ENCODE measurements around the gene TMC1.
"Not testable (repeated sequence)": the region's sequence is repeated elsewhere in the genome, so short reads cannot be mapped to it uniquely, and the experiment has no call there.

TMC1 gene

GRCh38 chr9:72775570-72775969 lies 254.2 kb downstream of the TMC1 start:
- DNase-seq: no peak

DNA sequence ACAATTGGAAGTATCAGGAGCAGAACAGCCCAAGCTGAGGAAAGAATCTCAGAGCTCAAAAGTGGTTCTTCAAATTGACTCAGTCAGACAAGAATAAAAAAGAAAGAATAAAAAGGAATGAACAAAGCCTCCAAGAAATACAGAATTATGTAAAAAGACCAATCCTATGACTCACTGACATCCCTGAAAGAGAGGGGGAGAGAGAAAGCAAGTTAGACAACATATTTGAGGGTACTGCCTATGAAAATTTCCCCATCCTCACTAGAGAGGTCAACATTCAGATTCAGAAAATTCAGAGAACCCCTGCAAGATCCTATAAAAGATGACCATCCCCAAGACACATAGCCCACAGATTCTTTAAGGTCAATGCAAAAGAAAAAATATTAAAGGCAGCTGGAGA lies 258.2 kb downstream of the TMC1 start:
- no peak for DNase-seq

DNA sequence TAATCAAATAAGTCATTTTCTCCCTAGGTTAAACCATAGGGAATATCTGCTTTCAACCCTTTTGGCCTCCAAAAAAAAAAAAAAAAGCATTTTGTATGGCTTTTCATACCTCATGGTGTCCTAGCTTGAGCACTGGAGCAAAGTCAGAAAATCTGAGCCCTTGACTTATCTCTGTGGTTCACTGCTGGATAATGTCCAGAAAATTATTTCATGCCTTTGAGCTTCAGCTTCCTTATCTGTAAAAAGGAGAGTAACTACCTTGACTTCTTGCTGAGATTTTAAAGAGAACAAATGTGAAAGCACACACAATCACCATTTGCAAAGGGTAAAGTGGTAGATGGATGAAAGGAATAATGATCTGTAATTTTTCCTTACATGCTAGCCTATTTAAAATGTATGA lies 265.5 kb downstream of the TMC1 start:
- DNase-seq: no peak

DNA sequence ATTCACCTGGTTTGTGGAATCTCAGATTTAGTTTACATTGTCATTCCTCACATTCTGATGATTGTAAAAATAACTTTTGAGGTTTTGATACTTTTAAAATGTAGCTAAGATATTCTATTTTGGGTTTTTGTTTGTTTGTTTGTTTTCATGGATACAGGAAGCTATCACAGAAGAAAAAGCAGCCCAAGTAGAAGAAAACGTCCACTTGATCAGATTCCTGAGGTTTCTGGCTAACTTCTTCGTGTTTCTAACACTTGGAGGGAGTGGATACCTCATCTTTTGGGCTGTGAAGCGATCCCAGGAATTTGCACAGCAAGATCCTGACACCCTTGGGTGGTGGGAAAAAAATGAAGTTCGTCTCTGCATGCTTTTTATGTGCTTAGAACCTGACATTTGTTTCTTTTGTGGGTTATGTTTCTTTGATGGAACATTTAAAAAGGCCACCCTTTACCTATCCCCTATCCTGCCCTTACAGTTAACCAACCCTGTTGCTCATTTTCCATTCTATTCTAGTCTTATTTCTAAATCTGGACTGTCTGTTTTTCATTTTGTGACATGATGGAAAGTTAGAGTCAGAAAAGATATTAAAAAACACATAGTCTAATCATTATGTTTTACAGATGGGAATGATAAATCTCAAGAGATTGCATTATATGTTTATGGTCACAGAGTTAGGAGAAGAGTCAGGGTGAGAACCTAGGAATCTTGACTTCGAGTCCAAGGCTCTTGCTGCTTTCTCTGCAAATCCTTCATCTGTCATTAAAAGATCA lies 267.7 kb downstream of the TMC1 start:
- no peak for DNase-seq

DNA sequence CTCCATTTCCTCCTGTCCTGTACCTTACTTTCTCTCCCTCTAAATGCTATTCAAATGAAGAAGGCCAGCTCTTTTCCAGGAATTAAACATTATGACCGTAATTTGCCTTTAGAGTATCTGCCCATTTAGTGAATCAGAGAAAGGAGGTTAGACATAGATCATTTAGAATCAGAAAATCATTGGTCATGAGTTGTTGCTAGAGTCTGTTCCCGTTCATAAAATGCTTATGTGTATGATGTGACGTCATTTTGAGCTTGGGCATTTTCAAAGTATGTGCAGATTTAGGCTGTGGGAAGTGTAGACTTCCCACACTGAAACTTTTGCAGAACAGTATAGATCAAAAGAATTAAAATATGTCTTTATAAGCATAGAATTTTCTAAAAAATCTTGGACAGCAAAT lies 268.5 kb downstream of the TMC1 start:
- no peak for DNase-seq

GRCh38 chr9:72790989-72791388 lies 269.6 kb downstream of the TMC1 start:
- DNase-seq: no peak

GRCh38 chr9:72791436-72791835 lies 270.0 kb downstream of the TMC1 start:
- DNase-seq: no peak

DNA sequence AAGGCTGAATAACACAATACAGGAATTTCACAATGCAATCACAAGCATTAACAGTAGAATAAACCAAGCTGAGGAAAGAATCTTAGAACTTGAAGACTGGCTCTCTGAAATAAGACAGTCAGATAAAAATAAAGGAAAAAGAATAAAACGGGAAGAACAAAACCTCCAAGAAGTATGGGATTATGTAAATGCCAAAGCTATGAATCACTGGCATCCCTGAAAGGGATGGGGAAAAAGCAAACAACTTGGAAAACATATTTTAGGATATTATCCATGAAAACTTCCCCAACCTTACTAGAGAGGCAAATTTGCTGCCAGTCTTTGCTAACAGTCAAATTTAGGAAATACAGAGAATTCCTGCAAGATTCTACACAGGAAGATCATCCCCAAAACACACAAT lies 273.5 kb downstream of the TMC1 start:
- DNase-seq: no peak

- DNase-seq: no peak
These were observed 279.1 kb downstream of the TMC1 start for GRCh38 chr9:72800328-72800994.

DNA sequence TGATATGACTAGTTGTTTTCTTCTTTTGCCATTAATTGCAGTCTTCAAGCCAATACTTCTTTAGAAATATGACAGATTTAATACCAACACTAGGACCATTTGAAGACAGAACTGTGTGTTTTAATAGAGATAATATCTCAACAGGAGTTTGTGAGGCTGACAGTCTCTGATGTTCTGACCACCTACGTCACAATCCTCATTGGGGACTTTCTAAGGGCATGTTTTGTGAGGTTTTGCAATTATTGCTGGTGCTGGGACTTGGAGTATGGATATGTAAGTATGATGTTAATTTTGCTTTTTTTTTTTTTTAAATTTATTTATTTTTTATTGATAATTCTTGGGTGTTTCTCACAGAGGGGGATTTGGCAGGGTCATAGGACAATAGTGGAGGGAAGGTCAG lies 283.8 kb downstream of the TMC1 start:
- no peak for DNase-seq

DNA sequence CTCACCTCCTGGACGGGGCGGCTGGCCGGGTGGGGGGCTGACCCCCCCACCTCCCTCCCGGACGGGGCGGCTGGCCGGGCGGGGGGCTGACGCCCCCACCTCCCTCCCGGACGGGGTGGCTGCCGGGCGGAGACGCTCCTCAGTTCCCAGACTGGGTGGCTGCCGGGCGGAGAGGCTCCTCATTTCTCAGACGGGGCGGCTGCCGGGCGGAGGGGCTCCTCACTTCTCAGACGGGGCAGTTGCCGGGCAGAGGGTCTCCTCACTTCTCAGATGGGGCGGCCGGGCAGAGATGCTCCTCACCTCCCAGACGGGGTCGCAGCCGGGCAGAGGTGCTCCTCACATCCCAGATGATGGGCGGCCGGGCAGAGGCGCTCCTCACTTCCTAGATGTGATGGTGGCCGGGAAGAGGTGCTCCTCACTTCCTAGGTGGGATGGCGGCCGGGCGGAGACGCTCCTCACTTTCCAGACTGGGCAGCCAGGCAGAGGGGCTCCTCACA lies 285.0 kb downstream of the TMC1 start:
- DNase-seq: not testable (repeated sequence)

DNA sequence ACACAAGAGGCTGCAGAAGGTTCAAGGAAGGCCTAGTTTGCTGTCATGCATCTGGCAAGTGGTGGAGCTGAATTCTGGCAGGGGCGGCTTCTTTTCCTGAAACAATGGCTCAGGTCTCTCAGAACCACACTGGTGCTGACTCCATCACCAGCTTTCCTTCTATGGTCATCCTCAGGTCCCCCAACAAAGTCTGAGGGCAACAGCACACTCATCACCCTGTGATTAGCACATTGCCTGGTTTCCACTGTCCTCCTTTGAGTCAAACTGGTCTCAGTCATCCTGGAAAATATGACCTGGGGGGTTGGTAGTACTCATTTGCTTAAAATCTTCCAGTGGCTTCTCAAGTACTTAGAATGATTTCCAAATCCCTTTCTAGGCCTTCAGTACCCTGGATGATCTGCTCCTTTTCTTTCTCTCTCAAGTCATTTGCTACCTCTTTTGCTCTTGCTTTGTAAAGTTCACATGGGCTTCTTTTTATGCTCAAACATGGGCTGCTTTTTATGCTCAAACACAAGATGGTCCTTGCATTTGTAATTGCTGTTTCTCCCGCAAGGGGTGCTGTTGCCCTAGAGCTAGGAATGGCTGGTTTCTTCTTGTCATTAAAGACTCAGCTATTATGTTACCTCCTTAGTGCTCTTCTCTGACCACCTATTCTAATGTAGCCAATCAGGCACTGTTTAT lies 286.5 kb downstream of the TMC1 start:
- DNase-seq: no peak

- no peak for DNase-seq
These were observed 287.0 kb downstream of the TMC1 start for GRCh38 chr9:72808446-72808768.

DNA sequence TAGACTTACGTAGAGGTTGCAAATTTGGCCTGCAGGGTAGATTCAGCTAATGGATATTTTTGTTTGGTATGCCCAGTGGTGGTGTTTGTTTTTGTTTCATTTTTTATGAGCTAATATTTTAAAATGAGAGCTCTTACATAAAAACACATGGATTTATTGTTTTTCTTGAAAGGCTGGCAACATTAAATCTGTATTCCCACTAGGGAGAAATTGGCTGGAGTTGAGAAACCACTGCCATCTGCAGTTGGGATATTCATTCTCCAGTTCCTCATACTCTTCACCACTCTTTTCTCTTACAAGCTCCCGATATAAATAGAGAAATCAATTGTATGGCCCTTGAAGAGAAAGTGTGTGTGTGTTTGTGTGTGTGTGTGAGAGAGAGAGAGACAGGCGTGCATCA lies 288.2 kb downstream of the TMC1 start:
- DNase-seq: no peak

- DNase-seq: no peak
These were observed 291.2 kb downstream of the TMC1 start for GRCh38 chr9:72812559-72813111.

GRCh38 chr9:72813544-72813943 lies 292.1 kb downstream of the TMC1 start:
- DNase-seq: no peak

- DNase-seq: no peak
These were observed 292.7 kb downstream of the TMC1 start for GRCh38 chr9:72814083-72814597.

GRCh38 chr9:72816666-72817065 lies 295.3 kb downstream of the TMC1 start:
- no peak for DNase-seq

GRCh38 chr9:72817413-72817812 lies 296.0 kb downstream of the TMC1 start:
- DNase-seq: no peak

DNA sequence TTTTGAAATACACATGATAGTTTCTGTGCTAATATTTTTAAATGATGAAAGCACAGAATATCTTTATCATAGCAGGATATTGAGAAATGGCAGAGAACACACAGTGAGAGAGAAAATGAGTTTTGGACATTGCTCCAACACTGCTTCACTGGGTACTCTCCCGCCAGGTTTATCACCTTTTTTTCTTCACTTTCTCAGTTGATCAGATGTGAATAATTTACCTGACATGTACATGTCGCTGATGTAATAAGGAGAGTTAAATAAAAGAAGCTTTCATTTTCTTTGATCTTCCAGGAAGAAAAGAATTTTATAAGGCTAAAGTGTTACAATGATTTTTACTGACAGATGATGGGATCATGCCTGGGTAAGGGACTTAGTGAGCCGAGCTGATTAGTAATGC lies 297.0 kb downstream of the TMC1 start:
- DNase-seq: no peak

DNA sequence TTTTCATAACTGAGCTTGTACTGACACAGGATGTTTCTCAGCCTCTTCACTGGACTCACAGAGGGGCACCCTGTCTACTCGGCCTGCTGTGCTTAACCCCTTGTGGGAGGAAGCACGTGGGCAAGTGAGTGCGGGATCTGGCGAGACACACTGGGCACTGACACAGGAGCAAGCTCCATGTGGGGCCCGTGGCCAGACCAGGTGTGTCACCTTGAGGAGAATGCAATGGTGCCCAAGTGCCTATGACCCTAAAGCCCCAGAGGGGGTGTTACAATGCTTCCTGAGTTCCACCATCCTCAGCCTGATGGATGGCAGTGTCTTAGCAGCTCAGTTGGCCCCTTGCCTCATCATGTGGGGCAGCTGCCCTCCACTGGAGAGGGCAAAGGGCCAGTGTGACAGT lies 302.6 kb downstream of the TMC1 start:
- no peak for DNase-seq

GRCh38 chr9:72826996-72827949 lies 305.9 kb downstream of the TMC1 start:
- no peak for DNase-seq
